PFSK-1 (cell line): ENCODE measurements around the gene RBP4.

Experiments used
- FOXP2 ChIP-seq: optimal IDR thresholded peaks from 2 replicates; pipeline ENCODE3; 2011; ENCODE audit warnings: borderline replicate concordance, control low read depth, inconsistent platforms; ENCODE audit not compliant: insufficient read depth; ENCODE audit errors: extremely low read length, extremely low read depth
- POLR2AphosphoS5 ChIP-seq: IDR thresholded peaks from 2 replicates; pipeline ENCODE4 v1.6.1; 2012; ENCODE audit warnings: low read depth, mild to moderate bottlenecking, control low read depth, low read length, moderate library complexity
- SIN3A ChIP-seq: IDR thresholded peaks from 2 replicates; pipeline ENCODE4 v1.6.1; 2012; ENCODE audit warnings: mild to moderate bottlenecking, low read length, moderate library complexity, borderline replicate concordance; ENCODE audit not compliant: insufficient read depth
- TAF1 ChIP-seq: IDR thresholded peaks from 2 replicates; pipeline ENCODE4 v1.6.1; 2012; ENCODE audit warnings: low read length, control low read depth, borderline replicate concordance; ENCODE audit not compliant: insufficient read depth
- TF ChIP-seq, protein P1 (sequence below), 2 experiments: IDR thresholded peaks; 2 replicates each; pipeline versions ENCODE4 v1.6.1 to v1.8.0; 2011 to 2012; ENCODE audit warnings: low read depth in 2 of 2, low read length in 2 of 2, control low read depth in 1 of 2, inconsistent platforms in 1 of 2, mild to moderate bottlenecking in 1 of 2, moderate library complexity in 1 of 2; ENCODE audit not compliant: insufficient read depth in 1 of 2

RBP4 gene

DNA sequence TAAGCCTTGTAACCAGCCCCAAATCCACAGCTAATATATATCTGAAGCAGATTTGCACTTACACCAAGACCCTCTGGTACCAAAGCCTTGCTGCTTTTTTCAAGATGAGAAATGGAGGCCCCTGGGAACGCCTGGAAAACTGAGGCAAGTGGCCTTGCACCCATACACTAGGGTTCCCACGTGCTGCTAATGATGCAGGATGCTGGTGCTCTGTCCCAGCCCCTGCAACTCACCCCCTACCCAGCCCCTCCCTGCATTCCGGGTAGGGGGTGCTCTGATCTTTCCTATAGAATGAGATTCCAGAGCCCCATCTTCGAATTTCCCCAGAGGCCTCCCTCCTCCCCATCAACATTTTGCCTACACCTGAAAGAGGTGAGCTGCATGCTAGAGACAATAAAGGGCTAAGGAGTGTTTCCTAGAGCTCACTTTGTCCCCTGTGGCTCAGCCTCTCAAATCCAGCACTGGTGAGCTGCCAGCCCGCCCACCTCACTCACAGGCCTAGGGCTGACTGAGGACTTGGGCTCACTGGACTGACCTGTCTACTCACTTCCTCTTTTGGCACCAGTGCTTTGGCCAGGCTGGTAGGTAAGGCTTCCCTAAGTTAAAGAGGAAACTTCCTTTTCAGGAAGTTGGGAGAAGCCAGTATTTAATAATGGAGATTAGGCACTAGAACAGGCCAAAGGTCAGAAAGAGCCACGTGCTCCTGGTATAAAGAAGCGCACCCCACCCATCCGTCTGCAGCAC is 9.8 kb downstream of the RBP4 start:
- no peak for TF ChIP-seq SIN3A
- TF ChIP-seq POLR2AphosphoS5 = no peak
- no peak for TF ChIP-seq FOXP2
- TF ChIP-seq TAF1 = no peak
- TF ChIP-seq, protein P1, sequence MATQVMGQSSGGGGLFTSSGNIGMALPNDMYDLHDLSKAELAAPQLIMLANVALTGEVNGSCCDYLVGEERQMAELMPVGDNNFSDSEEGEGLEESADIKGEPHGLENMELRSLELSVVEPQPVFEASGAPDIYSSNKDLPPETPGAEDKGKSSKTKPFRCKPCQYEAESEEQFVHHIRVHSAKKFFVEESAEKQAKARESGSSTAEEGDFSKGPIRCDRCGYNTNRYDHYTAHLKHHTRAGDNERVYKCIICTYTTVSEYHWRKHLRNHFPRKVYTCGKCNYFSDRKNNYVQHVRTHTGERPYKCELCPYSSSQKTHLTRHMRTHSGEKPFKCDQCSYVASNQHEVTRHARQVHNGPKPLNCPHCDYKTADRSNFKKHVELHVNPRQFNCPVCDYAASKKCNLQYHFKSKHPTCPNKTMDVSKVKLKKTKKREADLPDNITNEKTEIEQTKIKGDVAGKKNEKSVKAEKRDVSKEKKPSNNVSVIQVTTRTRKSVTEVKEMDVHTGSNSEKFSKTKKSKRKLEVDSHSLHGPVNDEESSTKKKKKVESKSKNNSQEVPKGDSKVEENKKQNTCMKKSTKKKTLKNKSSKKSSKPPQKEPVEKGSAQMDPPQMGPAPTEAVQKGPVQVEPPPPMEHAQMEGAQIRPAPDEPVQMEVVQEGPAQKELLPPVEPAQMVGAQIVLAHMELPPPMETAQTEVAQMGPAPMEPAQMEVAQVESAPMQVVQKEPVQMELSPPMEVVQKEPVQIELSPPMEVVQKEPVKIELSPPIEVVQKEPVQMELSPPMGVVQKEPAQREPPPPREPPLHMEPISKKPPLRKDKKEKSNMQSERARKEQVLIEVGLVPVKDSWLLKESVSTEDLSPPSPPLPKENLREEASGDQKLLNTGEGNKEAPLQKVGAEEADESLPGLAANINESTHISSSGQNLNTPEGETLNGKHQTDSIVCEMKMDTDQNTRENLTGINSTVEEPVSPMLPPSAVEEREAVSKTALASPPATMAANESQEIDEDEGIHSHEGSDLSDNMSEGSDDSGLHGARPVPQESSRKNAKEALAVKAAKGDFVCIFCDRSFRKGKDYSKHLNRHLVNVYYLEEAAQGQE (IDR thresholded peaks at IDR 0.05; ENCODE audit: insufficient read depth in 1 of 2, low read depth in 2 of 2, low read length in 2 of 2) = no peak

DNA sequence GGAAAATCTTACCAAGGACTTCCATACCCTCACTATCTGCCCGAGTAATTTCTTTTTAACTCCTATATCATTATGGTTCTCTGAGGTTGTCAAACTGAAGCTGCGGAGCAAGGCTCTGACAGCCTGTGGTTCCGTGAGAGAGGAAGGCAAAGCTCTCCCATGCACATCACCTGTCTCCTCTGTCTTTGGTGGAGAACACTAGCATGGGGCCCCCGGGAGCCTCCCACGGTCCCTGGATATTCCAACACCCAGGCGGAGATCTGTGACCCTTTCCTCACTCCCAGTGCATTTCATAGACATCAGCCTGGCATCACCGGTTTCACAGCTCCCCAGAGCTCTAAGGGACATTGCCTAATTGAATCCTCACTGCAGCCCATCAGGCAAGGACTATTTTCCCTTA is 10.4 kb downstream of the RBP4 start:
- TF ChIP-seq, protein P1 (IDR thresholded peaks at IDR 0.05; ENCODE audit: insufficient read depth in 1 of 2, low read depth in 2 of 2, low read length in 2 of 2) = no peak
- no peak for TF ChIP-seq POLR2AphosphoS5
- no peak for TF ChIP-seq TAF1
- no peak for TF ChIP-seq SIN3A

DNA sequence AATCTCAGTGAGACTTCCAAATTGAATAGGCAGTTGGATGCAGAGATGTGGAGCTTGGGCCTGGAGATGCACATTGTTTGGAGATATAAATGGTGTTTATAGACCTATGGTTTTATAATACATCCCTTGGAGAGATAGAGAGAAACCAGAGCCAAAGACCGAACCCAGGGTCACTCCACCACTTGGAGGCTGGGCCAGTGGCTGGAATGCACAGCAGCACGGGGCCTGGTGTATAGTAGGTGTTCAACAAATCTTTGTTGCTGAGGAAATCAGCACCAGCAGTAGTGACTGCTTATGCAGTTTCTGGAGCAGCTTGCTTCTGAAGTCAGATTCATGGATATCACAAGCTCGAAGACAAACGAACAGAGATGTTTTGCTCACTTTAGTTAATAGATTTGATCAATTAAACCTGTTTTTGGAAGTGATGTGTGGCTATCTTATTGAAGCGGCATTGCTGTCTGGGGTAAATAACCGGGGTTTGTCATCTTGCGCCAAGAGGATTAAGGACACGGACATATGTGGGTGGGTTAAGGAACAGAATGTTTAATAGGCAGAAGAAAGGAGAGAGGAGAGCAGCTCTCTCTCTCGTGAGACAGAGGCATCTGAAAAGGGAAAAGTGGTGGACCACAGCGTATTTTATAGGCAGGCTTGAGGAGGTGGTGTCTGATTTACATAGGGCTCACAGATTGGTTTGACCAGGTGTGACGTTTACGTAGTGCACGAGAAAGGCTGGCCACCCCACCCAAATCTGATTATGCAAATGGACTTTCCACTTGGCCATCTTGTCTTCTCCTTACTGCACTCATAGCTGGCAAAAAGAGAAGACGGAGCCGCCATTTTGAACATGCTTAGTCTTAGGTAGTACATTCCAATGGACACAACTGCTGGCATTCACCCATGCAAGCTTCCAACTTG is 11.1 kb downstream of the RBP4 start:
- no peak for TF ChIP-seq FOXP2
- TF ChIP-seq, protein P1 (IDR thresholded peaks at IDR 0.05; ENCODE audit: insufficient read depth in 1 of 2, low read depth in 2 of 2, low read length in 2 of 2) = no peak

DNA sequence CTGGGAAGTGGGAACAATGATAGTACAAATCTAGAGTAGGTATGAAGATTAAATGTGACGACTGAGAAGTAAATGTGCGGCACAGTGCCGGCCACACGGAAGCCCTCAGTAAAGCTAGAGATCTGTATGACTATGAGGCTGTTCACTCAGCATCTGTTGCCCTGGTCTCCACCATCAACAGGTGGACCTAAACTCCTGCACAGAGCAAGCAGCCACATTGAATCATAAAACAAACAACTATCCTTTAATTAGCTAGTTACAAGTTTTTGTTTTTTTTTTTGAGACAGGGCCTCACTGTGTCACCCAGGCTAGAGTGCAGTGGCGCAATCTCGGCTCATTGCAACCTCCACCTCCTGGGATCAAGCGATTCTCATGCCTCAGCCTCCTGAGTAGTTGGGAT is 16.6 kb downstream of the RBP4 start:
- no peak for TF ChIP-seq FOXP2
- TF ChIP-seq POLR2AphosphoS5 = no peak
- TF ChIP-seq SIN3A = no peak
- no peak for TF ChIP-seq TAF1
- TF ChIP-seq, protein P1 (IDR thresholded peaks at IDR 0.05; ENCODE audit: insufficient read depth in 1 of 2, low read depth in 2 of 2, low read length in 2 of 2) = no peak
